H9 (cell line): ENCODE data around the gene ASPM. TPM values are rescaled to one million over a fixed set of nuclear protein-coding genes. Genes with fewer than 3 reads are reported as not detected.
"Not testable (repeated sequence)": the region's sequence is repeated elsewhere in the genome, so short reads cannot be mapped to it uniquely, and the experiment has no call there.

Source experiments
- DNase-seq: peaks from one replicate; pipeline ENCODE4 v3.0.0-alpha.2; 2017
- H2AFZ ChIP-seq: one replicate; pipeline ENCODE4 v1.6.1; 2013; ENCODE audit warnings: mild to moderate bottlenecking, low read length, control low read depth, moderate library complexity
- H2AK5ac ChIP-seq: 2 replicates; pipeline ENCODE4 v1.6.1; 2013; ENCODE audit warnings: low read length, control low read depth, mixed read lengths; ENCODE audit not compliant: insufficient read length
- H2BK120ac ChIP-seq: one replicate; pipeline ENCODE4 v1.6.1; 2013; ENCODE audit warnings: low read depth, mild to moderate bottlenecking, low read length, control low read depth, inconsistent platforms; ENCODE audit not compliant: poor library complexity, severe bottlenecking
- H2BK12ac ChIP-seq: 2 replicates; pipeline ENCODE4 v1.6.1; 2013; ENCODE audit warnings: low read length, control low read depth, mixed read lengths, low read depth; ENCODE audit not compliant: insufficient read length
- H2BK15ac ChIP-seq: 2 replicates; pipeline ENCODE4 v1.6.1; 2013; ENCODE audit warnings: low read depth, low read length, control low read depth
- H2BK20ac ChIP-seq: one replicate; pipeline ENCODE4 v1.6.1; 2013; ENCODE audit warnings: low read depth, mild to moderate bottlenecking, low read length, control low read depth, inconsistent platforms; ENCODE audit not compliant: poor library complexity, severe bottlenecking
- H2BK5ac ChIP-seq: 2 replicates; pipeline ENCODE4 v1.6.1; 2013; ENCODE audit warnings: low read length, control low read depth, mixed read lengths; ENCODE audit not compliant: insufficient read length
- H3K14ac ChIP-seq: 2 replicates; pipeline ENCODE4 v1.6.1; 2013; ENCODE audit warnings: low read length, control low read depth; ENCODE audit not compliant: insufficient read depth
- H3K18ac ChIP-seq: 2 replicates; pipeline ENCODE4 v1.6.1; 2013; ENCODE audit warnings: low read depth, mild to moderate bottlenecking, mixed read lengths, low read length, control low read depth; ENCODE audit not compliant: insufficient read length
- H3K23ac ChIP-seq: 2 replicates; pipeline ENCODE4 v1.6.1; 2013; ENCODE audit warnings: low read length, control low read depth, mixed read lengths, low read depth; ENCODE audit not compliant: insufficient read length
- H3K23me2 ChIP-seq: 2 replicates; pipeline ENCODE4 v1.6.1; 2013; ENCODE audit warnings: low read depth, mild to moderate bottlenecking, mixed read lengths, low read length, control low read depth; ENCODE audit not compliant: insufficient read length, poor library complexity, severe bottlenecking
- H3K27ac ChIP-seq: 2 replicates; pipeline ENCODE4 v1.5.1; 2013; ENCODE audit warnings: low read length, control low read depth, mixed read lengths, low read depth; ENCODE audit not compliant: insufficient read length
- H3K27me3 ChIP-seq: 2 replicates; pipeline ENCODE4 v1.6.1; 2013; ENCODE audit warnings: low read length, control low read depth, inconsistent platforms; ENCODE audit not compliant: insufficient read depth
- H3K4ac ChIP-seq: 2 replicates; pipeline ENCODE4 v1.6.1; 2013; ENCODE audit warnings: low read depth, mild to moderate bottlenecking, control low read depth, inconsistent platforms, low read length, moderate library complexity
- H3K4me1 ChIP-seq: 2 replicates; pipeline ENCODE4 v1.6.1; 2013; ENCODE audit warnings: low read length, control low read depth, inconsistent platforms; ENCODE audit not compliant: insufficient read depth
- H3K4me2 ChIP-seq: 2 replicates; pipeline ENCODE4 v1.6.1; 2013; ENCODE audit warnings: low read length, control low read depth, mixed read lengths; ENCODE audit not compliant: insufficient read length, insufficient read depth
- H3K56ac ChIP-seq: 2 replicates; pipeline ENCODE4 v1.6.1; 2013; ENCODE audit warnings: low read depth, mild to moderate bottlenecking, mixed read lengths, low read length, control low read depth; ENCODE audit not compliant: insufficient read length
- H3K79me1 ChIP-seq: 2 replicates; pipeline ENCODE4 v1.6.1; 2013; ENCODE audit warnings: low read depth, mild to moderate bottlenecking, moderate library complexity, low read length, control low read depth, inconsistent platforms; ENCODE audit not compliant: insufficient read depth, poor library complexity, severe bottlenecking
- H3K79me2 ChIP-seq: 2 replicates; pipeline ENCODE4 v1.6.1; 2013; ENCODE audit warnings: low read length, control low read depth, inconsistent platforms; ENCODE audit not compliant: insufficient read depth
- H3K9ac ChIP-seq: 2 replicates; pipeline ENCODE4 v1.6.1; 2013; ENCODE audit warnings: low read length, control low read depth, mixed read lengths; ENCODE audit not compliant: insufficient read length; ENCODE audit errors: extremely low read depth
- H3K9me3 ChIP-seq: one replicate; pipeline ENCODE4 v1.6.1; 2013; ENCODE audit warnings: low read depth, low read length, inconsistent platforms; ENCODE audit not compliant: control insufficient read depth
- H3T11ph ChIP-seq: one replicate; pipeline ENCODE4 v1.6.1; 2013; ENCODE audit warnings: mild to moderate bottlenecking, low read length, control low read depth, inconsistent platforms
- H4K20me1 ChIP-seq: one replicate; pipeline ENCODE4 v1.6.1; 2013; ENCODE audit not compliant: control insufficient read depth, insufficient read length, insufficient read depth
- H4K5ac ChIP-seq: 2 replicates; pipeline ENCODE4 v1.6.1; 2013; ENCODE audit warnings: low read depth, mild to moderate bottlenecking, mixed read lengths, low read length, control low read depth; ENCODE audit not compliant: insufficient read length
- H4K8ac ChIP-seq: replicated peaks from 2 replicates; pipeline ENCODE4 v1.6.1; 2013; ENCODE audit warnings: low read length, control low read depth, mixed read lengths, low read depth; ENCODE audit not compliant: insufficient read length
- H4K91ac ChIP-seq: 2 replicates; pipeline ENCODE4 v1.6.1; 2013; ENCODE audit warnings: low read depth, mild to moderate bottlenecking, moderate library complexity, mixed read lengths, low read length, control low read depth; ENCODE audit not compliant: insufficient read length
- H3K27ac Mint-ChIP-seq, 3 experiments: 2 replicates in 2 of 3; 3 replicates in 1 of 3; pipeline ENCODE4 v1.8.0; 2020 to 2021; ENCODE audit warnings: mixed read lengths in 3 of 3, mild to moderate bottlenecking in 1 of 3, moderate library complexity in 1 of 3
- H3K27me3 Mint-ChIP-seq: 2 replicates; pipeline ENCODE4 v1.8.0; 2021; ENCODE audit warnings: low read depth, mild to moderate bottlenecking, moderate library complexity, mixed read lengths
- H3K36me3 Mint-ChIP-seq, 3 experiments: 2 replicates in 2 of 3; 3 replicates in 1 of 3; pipeline ENCODE4 v1.8.0; 2020 to 2021; ENCODE audit warnings: low read depth in 3 of 3, mixed read lengths in 3 of 3; ENCODE audit not compliant: insufficient read depth in 1 of 3
- H3K4me1 Mint-ChIP-seq, 2 experiments: 2 replicates each; pipeline ENCODE4 v1.8.0; 2020; ENCODE audit warnings: mixed read lengths in 2 of 2
- H3K4me3 Mint-ChIP-seq, 2 experiments: 2 replicates in 1 of 2; 3 replicates in 1 of 2; pipeline ENCODE4 v1.8.0; 2020 to 2021; ENCODE audit warnings: mild to moderate bottlenecking in 2 of 2, mixed read lengths in 2 of 2, moderate library complexity in 1 of 2
- H3K9me3 Mint-ChIP-seq, 2 experiments: 2 replicates in 1 of 2; 3 replicates in 1 of 2; pipeline ENCODE4 v1.8.0; 2020; ENCODE audit warnings: mild to moderate bottlenecking in 2 of 2, mixed read lengths in 2 of 2, moderate library complexity in 1 of 2
- WGBS: extraction: QIAGEN DNeasy Blood & Tissue Kit; methylation state at CpG from one replicate; pipeline ENCODE4 v1.1.7; 2013; ENCODE audit warnings: missing lambda C conversion rate, low lambda C conversion rate, mixed read lengths; ENCODE audit not compliant: insufficient read length; ENCODE audit errors: extremely low coverage; 5-methylcytosine and 5-hydroxymethylcytosine counted together
- total RNA-seq: library from RNA; stranded (reverse); gene quantifications from 2 replicates; pipeline ENCODE4 v1.2.1, GENCODE V29; 2021
- TF ChIP-seq, protein P1 (sequence below): fragments of 200-600 bp; sonication (generic); conservative IDR thresholded peaks from 3 replicates; pipeline ENCODE4 v1.8.0; 2021; ENCODE audit warnings: antibody characterized with exemption, mild to moderate bottlenecking

Gene ASPM
- total RNA-seq, 1 experiment from 2014 or later = 34.9 TPM

DNA sequence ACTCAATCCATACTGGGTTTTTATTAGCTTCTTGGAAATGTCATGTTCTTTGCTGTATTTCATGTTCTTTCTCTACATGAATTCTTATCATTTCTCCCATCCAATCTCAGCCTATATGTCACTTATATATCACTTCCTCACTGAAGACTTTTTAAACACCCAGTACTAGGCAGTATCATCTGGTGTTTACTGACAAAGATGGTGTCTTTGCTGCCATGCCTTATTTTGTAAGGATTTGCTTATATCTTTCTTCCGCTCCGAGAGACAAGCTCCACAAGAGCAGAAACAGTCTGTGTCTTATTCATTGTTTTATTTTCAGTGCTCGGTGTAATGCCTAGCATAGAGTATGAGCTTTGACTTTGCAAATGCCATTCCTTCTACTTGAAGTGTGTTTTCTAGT lies 109.6 kb downstream of the ASPM start:
- Histone ChIP-seq H3K23ac (no peak overlapping the region), H3T11ph (no peak overlapping the region), H3K79me1 (no peaks in the 10 kb centered on the region), H3K79me2 (no peaks in the 10 kb centered on the region), H3K56ac (no peak overlapping the region), H2BK12ac (no peak overlapping the region), H3K4me1 (no peaks in the 10 kb centered on the region), H2AK5ac (no peak overlapping the region), H3K14ac (no peak overlapping the region), H3K18ac (no peak overlapping the region), H3K9ac (no peak overlapping the region), H2BK15ac (no peak overlapping the region), H3K23me2 (no peaks in the 10 kb centered on the region), H2BK5ac (no peak overlapping the region), H4K20me1 (no peaks in the 10 kb centered on the region), H2BK20ac (no peak overlapping the region), H3K4ac (no peak overlapping the region), H3K27me3 (no peaks in the 10 kb centered on the region), H2AFZ (no peak overlapping the region), H3K4me2 (no peak overlapping the region), H4K8ac (no peak overlapping the region), H2BK120ac (no peak overlapping the region), H3K9me3 (no peaks in the 10 kb centered on the region), H4K91ac (no peak overlapping the region), H3K27ac (no peak overlapping the region), H4K5ac (no peak overlapping the region)
- Mint-ChIP-seq H3K4me3 (no peak overlapping the region), H3K9me3 (no peaks in the 10 kb centered on the region), H3K36me3 (no peaks in the 10 kb centered on the region), H3K4me1 (no peaks in the 10 kb centered on the region), H3K27ac (no peak overlapping the region; a peak in 1 of 7 replicates), H3K27me3 (no peaks in the 10 kb centered on the region)
- TF ChIP-seq, protein P1, sequence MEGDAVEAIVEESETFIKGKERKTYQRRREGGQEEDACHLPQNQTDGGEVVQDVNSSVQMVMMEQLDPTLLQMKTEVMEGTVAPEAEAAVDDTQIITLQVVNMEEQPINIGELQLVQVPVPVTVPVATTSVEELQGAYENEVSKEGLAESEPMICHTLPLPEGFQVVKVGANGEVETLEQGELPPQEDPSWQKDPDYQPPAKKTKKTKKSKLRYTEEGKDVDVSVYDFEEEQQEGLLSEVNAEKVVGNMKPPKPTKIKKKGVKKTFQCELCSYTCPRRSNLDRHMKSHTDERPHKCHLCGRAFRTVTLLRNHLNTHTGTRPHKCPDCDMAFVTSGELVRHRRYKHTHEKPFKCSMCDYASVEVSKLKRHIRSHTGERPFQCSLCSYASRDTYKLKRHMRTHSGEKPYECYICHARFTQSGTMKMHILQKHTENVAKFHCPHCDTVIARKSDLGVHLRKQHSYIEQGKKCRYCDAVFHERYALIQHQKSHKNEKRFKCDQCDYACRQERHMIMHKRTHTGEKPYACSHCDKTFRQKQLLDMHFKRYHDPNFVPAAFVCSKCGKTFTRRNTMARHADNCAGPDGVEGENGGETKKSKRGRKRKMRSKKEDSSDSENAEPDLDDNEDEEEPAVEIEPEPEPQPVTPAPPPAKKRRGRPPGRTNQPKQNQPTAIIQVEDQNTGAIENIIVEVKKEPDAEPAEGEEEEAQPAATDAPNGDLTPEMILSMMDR = no peak
- DNase-seq = no peak
- WGBS = no CpG with 5 or more reads among the region's 3 CpGs

DNA sequence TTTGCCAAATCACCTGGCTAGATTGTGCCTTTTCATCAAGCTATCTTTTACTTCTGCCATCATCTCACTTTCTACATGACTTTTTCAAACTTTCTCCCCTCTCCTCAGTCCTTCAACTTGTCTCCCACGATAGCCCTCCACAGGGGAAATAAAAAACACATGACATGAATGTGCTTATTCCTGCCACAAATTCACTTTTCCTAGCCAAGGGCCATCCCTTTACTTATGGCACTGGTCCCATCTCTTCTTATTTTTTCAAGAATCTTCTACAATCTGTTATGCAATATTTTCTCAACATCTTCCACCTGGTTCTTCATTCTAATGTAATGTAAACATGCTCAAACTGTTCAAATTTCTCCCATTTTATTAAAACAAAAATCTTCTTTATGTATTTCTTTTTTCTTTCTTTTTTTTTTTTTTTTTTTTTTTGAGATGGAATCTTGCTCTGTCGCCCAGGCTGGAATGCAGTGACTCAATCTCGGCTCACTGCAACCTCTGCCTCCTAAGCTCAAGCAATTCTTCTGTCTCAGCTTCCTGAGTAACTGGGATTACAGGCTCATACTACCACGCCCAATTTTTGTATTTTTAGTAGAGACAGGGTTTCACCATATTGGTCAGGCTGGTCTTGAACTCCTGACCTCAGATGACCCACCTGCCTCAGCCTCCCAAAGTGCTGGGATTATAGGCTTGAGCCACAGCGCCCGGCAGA lies 111.7 kb downstream of the ASPM start:
- no CpG with 5 or more reads among the region's 6 CpGs for whole genome bisulfite sequencing

More for the DNA sequence above, 111.7 kb downstream of the ASPM start:
- H3K9ac ChIP-seq, H2BK12ac ChIP-seq, H3K4me3 Mint-ChIP-seq, H3K14ac ChIP-seq, H2BK5ac ChIP-seq, H3K56ac ChIP-seq, H2BK15ac ChIP-seq, H4K8ac ChIP-seq, H3K4me2 ChIP-seq, H3K4ac ChIP-seq, H2BK20ac ChIP-seq, H3K4me1 ChIP-seq, H3K27ac Mint-ChIP-seq, H3K9me3 ChIP-seq, H2BK120ac ChIP-seq, H2AFZ ChIP-seq, H3K23me2 ChIP-seq, H3K27me3 ChIP-seq, H3K27ac ChIP-seq, H3K4me1 Mint-ChIP-seq, H3T11ph ChIP-seq, H3K79me1 ChIP-seq, H3K9me3 Mint-ChIP-seq, H3K79me2 ChIP-seq, H3K36me3 Mint-ChIP-seq, H4K91ac ChIP-seq, H3K27me3 Mint-ChIP-seq, DNase-seq, H3K23ac ChIP-seq, H3K18ac ChIP-seq, H4K20me1 ChIP-seq, H2AK5ac ChIP-seq, H4K5ac ChIP-seq: not testable (repeated sequence)
